ENCODE measurements around the gene INCENP. TPM values are rescaled to one million over a fixed set of nuclear protein-coding genes. Genes with fewer than 3 reads are reported as not detected.

INCENP gene
- total and polyA plus RNA-seq, 4 donors: 19.9 to 32.9 (median 27.3) TPM

- peaks cover 69% of the 10 kb centered on the region for H3K36me3 ChIP-seq (ENCODE audit: control insufficient read depth, insufficient read depth, low read length)
- DNase-seq (ENCODE audit: low read depth in 4 of 6, low spot score in 6 of 6): no peak
- H3K9me3 ChIP-seq (ENCODE audit: control insufficient read depth, insufficient read depth, low read length): no peaks in the 10 kb centered on the region
- H3K4me1 ChIP-seq (ENCODE audit: control insufficient read depth, insufficient read depth, low read length): peaks cover 2% of the 10 kb centered on the region
- H3K4me3 ChIP-seq (ENCODE audit: low read depth, low read length): no peak overlapping the region
- no peak overlapping the region for H3K27ac ChIP-seq (ENCODE audit: low read depth, low read length)
- WGBS (ENCODE audit: insufficient coverage): 96% methylated on average over 27 of the region's 34 CpGs
- no peaks in the 10 kb centered on the region for H3K27me3 ChIP-seq (ENCODE audit: control insufficient read depth, insufficient read depth, low read length)
Observed at GRCh38 chr11:62130283-62131169, 6.7 kb downstream of the INCENP start.

DNA sequence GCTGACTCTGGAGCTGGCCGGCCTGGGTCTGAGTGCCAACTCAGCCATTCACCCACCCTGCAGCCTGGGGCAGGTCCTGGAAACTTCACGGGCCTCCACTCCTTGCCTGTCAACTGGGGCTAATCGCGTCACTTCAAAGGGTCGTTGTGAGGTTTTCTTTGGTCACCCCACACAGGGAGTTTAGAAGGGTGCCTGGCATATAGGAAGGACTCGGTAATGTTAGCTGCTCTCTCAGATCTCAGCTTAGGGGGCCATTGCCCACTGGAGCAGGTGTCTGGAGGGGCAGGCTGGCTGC is 7.3 kb downstream of the INCENP start:
- H3K4me1 ChIP-seq (ENCODE audit: control insufficient read depth, insufficient read depth, low read length): no peaks in the 10 kb centered on the region
- H3K9me3 ChIP-seq (ENCODE audit: control insufficient read depth, insufficient read depth, low read length): no peaks in the 10 kb centered on the region
- no peak overlapping the region for H3K27ac ChIP-seq (ENCODE audit: low read depth, low read length)
- no peak overlapping the region for H3K4me3 ChIP-seq (ENCODE audit: low read depth, low read length)
- peaks cover 69% of the 10 kb centered on the region for H3K36me3 ChIP-seq (ENCODE audit: control insufficient read depth, insufficient read depth, low read length)
- no peaks in the 10 kb centered on the region for H3K27me3 ChIP-seq (ENCODE audit: control insufficient read depth, insufficient read depth, low read length)
- DNase-seq (ENCODE audit: low read depth in 4 of 6, low spot score in 6 of 6): no peak
- 98% methylated on average over 6 of the region's 6 CpGs for WGBS (ENCODE audit: insufficient coverage)

DNA sequence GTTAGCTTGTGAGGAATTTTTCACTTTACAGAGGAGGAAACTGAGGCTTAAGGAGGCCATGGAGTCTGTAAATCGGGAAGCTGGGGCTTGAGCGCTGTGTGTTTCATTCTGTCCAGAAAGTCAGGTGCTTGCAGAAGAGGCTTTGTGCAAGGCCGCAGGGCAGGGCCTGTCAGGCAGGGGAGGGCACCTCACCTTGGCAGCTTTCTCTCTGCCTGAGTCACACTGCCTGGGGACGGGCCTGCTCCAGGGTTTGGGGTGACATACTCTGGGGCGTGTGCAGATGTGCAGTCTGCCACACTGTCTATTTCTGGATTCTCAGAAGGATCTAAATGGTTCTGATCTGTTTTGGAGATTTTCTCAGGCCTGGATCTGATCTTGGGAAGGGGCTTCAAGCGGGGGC is 8.4 kb downstream of the INCENP start:
- H3K4me3 ChIP-seq (ENCODE audit: low read depth, low read length): no peak overlapping the region
- H3K27ac ChIP-seq (ENCODE audit: low read depth, low read length): no peak overlapping the region
- no peaks in the 10 kb centered on the region for H3K27me3 ChIP-seq (ENCODE audit: control insufficient read depth, insufficient read depth, low read length)
- no peaks in the 10 kb centered on the region for H3K4me1 ChIP-seq (ENCODE audit: control insufficient read depth, insufficient read depth, low read length)
- no peaks in the 10 kb centered on the region for H3K9me3 ChIP-seq (ENCODE audit: control insufficient read depth, insufficient read depth, low read length)
- no peak for DNase-seq (ENCODE audit: low read depth in 4 of 6, low spot score in 6 of 6)
- peaks cover 69% of the 10 kb centered on the region for H3K36me3 ChIP-seq (ENCODE audit: control insufficient read depth, insufficient read depth, low read length)
- WGBS (ENCODE audit: insufficient coverage): 97% methylated on average over 6 of the region's 6 CpGs

DNA sequence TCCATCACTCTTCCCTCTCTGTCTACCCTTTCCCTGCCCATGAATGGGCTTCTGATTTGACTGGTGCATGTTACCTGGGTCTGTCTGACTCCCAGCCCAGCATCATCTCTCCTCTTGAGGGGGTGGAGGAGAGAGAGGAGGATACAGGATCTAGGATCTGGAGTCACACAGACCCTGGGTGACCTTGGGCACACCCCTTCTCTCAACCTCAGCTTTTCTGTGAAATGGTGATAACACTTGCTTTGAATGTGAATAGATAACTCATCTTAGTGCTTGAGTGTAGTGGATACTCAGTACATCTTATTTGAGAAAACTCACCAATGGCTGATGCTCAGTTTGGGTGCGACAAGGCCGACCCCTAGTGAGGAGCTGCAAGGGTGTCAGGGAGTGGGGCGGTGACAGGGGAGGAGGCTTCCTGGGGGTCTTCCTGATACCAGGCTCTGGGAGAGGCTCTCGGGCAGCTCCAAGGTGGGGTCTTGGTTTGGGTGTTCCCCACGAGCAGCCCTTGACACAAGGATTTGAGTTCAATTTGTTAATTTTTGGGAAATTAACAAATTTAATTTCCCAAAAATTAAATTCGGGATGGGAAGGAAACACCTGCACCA is 9.0 kb downstream of the INCENP start:
- 100% methylated on average over 3 of the region's 6 CpGs for WGBS (ENCODE audit: insufficient coverage)
- H3K9me3 ChIP-seq (ENCODE audit: control insufficient read depth, insufficient read depth, low read length): no peaks in the 10 kb centered on the region
- DNase-seq (ENCODE audit: low read depth in 4 of 6, low spot score in 6 of 6): no peak
- H3K27ac ChIP-seq (ENCODE audit: low read depth, low read length): no peak overlapping the region
- H3K36me3 ChIP-seq (ENCODE audit: control insufficient read depth, insufficient read depth, low read length): peaks cover 75% of the 10 kb centered on the region
- no peaks in the 10 kb centered on the region for H3K27me3 ChIP-seq (ENCODE audit: control insufficient read depth, insufficient read depth, low read length)
- peaks cover 5% of the 10 kb centered on the region for H3K4me1 ChIP-seq (ENCODE audit: control insufficient read depth, insufficient read depth, low read length)
- no peak overlapping the region for H3K4me3 ChIP-seq (ENCODE audit: low read depth, low read length)

- Histone ChIP-seq H3K4me1 (ENCODE audit: control insufficient read depth, insufficient read depth, low read length) (peaks cover 5% of the 10 kb centered on the region), H3K36me3 (ENCODE audit: control insufficient read depth, insufficient read depth, low read length) (peaks cover 75% of the 10 kb centered on the region), H3K4me3 (ENCODE audit: low read depth, low read length) (no peak overlapping the region), H3K9me3 (ENCODE audit: control insufficient read depth, insufficient read depth, low read length) (no peaks in the 10 kb centered on the region), H3K27me3 (ENCODE audit: control insufficient read depth, insufficient read depth, low read length) (no peaks in the 10 kb centered on the region), H3K27ac (ENCODE audit: low read depth, low read length) (no peak overlapping the region)
- DNase-seq (ENCODE audit: low read depth in 4 of 6, low spot score in 6 of 6): no peak
- 94% methylated on average over 11 of the region's 16 CpGs for WGBS (ENCODE audit: insufficient coverage)
Observed at GRCh38 chr11:62133328-62134065, 9.7 kb downstream of the INCENP start.

DNA sequence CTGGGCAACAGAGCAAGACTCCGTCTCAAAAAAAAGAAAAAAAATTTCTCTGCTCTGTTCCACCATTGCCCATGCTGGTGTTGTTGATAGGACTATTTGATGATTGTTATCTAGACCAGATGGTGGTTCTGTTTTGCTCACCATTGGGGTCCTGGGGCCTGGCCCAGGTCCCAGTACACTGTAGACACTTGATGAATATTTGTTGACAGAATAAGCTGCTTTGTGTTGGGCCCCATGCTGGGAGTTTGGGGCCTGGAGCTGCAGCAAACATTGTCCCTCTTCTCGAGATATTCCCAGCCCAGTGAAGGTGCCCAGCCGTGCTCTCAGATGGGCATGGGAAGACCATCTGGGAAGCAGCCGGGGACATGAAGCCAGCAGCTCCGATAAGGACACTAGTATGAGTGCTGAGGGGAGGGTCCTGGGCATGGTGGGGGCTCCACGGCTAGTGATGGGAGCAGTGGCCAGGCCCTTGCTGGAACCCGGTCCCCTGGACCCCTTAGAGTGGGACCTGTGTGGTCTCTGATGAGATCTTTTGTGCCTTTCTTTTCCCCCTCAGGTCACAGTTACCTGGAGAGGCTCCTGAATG is 13.6 kb downstream of the INCENP start:
- H3K9me3 ChIP-seq (ENCODE audit: control insufficient read depth, insufficient read depth, low read length): no peaks in the 10 kb centered on the region
- H3K4me3 ChIP-seq (ENCODE audit: low read depth, low read length): no peak overlapping the region
- DNase-seq (ENCODE audit: low read depth in 4 of 6, low spot score in 6 of 6): peak in 1 of 6 donors; percentile 59
- peaks cover 18% of the 10 kb centered on the region for H3K4me1 ChIP-seq (ENCODE audit: control insufficient read depth, insufficient read depth, low read length)
- WGBS (ENCODE audit: insufficient coverage): 71% methylated on average over 6 of the region's 7 CpGs
- H3K27ac ChIP-seq (ENCODE audit: low read depth, low read length): no peak overlapping the region
- H3K27me3 ChIP-seq (ENCODE audit: control insufficient read depth, insufficient read depth, low read length): no peaks in the 10 kb centered on the region
- H3K36me3 ChIP-seq (ENCODE audit: control insufficient read depth, insufficient read depth, low read length): peaks cover 75% of the 10 kb centered on the region

- Histone ChIP-seq H3K27ac (ENCODE audit: low read depth, low read length) (no peak overlapping the region), H3K27me3 (ENCODE audit: control insufficient read depth, insufficient read depth, low read length) (no peaks in the 10 kb centered on the region), H3K9me3 (ENCODE audit: control insufficient read depth, insufficient read depth, low read length) (no peaks in the 10 kb centered on the region), H3K4me3 (ENCODE audit: low read depth, low read length) (no peak overlapping the region), H3K4me1 (ENCODE audit: control insufficient read depth, insufficient read depth, low read length) (peaks cover 24% of the 10 kb centered on the region), H3K36me3 (ENCODE audit: control insufficient read depth, insufficient read depth, low read length) (peaks cover 68% of the 10 kb centered on the region)
- no peak for DNase-seq (ENCODE audit: low read depth in 4 of 6, low spot score in 6 of 6)
- WGBS (ENCODE audit: insufficient coverage): 100% methylated on average over 10 of the region's 14 CpGs
Observed at GRCh38 chr11:62137881-62138629, 14.2 kb downstream of the INCENP start.

GRCh38 chr11:62138630-62139425 is 15.0 kb downstream of the INCENP start:
- H3K27me3 ChIP-seq (ENCODE audit: control insufficient read depth, insufficient read depth, low read length): no peaks in the 10 kb centered on the region
- no peak overlapping the region for H3K4me3 ChIP-seq (ENCODE audit: low read depth, low read length)
- H3K9me3 ChIP-seq (ENCODE audit: control insufficient read depth, insufficient read depth, low read length): no peaks in the 10 kb centered on the region
- H3K36me3 ChIP-seq (ENCODE audit: control insufficient read depth, insufficient read depth, low read length): peaks cover 63% of the 10 kb centered on the region
- no peak overlapping the region for H3K27ac ChIP-seq (ENCODE audit: low read depth, low read length)
- DNase-seq (ENCODE audit: low read depth in 4 of 6, low spot score in 6 of 6): no peak
- WGBS (ENCODE audit: insufficient coverage): 95% methylated on average over 16 of the region's 17 CpGs
- peaks cover 32% of the 10 kb centered on the region for H3K4me1 ChIP-seq (ENCODE audit: control insufficient read depth, insufficient read depth, low read length)
